SU-DHL-6 (cell line): ENCODE results near the gene SLC51A.

Experiments
- H2AFZ ChIP-seq: fragments of 200-600 bp; sonication (generic); 2 replicates; pipeline ENCODE4 v1.6.1; 2014; ENCODE audit warnings: low read depth, mild to moderate bottlenecking, moderate library complexity, mixed read lengths, antibody characterized with exemption, low read length; ENCODE audit not compliant: severe bottlenecking
- H3F3A ChIP-seq: fragments of 200-600 bp; shearing (Covaris generic); 2 replicates; pipeline ENCODE4 v1.6.0; 2016; ENCODE audit warnings: antibody characterized with exemption, mild to moderate bottlenecking; ENCODE audit not compliant: insufficient read depth
- H3K27ac ChIP-seq: fragments of 200-600 bp; sonication (generic); 2 replicates; pipeline ENCODE4 v1.5.1; 2016; ENCODE audit warnings: low read depth, mild to moderate bottlenecking, low read length, moderate library complexity, mixed read lengths
- H3K27me3 ChIP-seq: fragments of 200-600 bp; sonication (generic), shearing (Covaris generic); 2 replicates; pipeline ENCODE4 v1.6.0; 2014; ENCODE audit warnings: mild to moderate bottlenecking, low read length
- H3K36me3 ChIP-seq: fragments of 200-600 bp; sonication (generic); 2 replicates; pipeline ENCODE4 v1.6.1; 2014; ENCODE audit warnings: mild to moderate bottlenecking, low read length, mixed read lengths
- H3K4me2 ChIP-seq: fragments of 300-600, 200-600 bp; shearing (Covaris generic), sonication (generic); 2 replicates; pipeline ENCODE4 v1.6.0; 2014; ENCODE audit warnings: low read length, low read depth, mild to moderate bottlenecking; ENCODE audit not compliant: poor library complexity, severe bottlenecking
- H3K4me3 ChIP-seq: fragments of 200-600 bp; sonication (generic); 2 replicates; pipeline ENCODE4 v1.5.1; 2014; ENCODE audit warnings: antibody characterized with exemption, low read length, mild to moderate bottlenecking, mixed read lengths; ENCODE audit not compliant: insufficient read depth, poor library complexity, severe bottlenecking
- H3K79me2 ChIP-seq: fragments of 200-600 bp; sonication (generic); 2 replicates; pipeline ENCODE4 v1.6.1; 2014; ENCODE audit warnings: mild to moderate bottlenecking, low read length, moderate library complexity; ENCODE audit not compliant: insufficient read depth
- H3K9ac ChIP-seq: fragments of 200-600 bp; sonication (generic); 2 replicates; pipeline ENCODE4 v1.7.0; 2014; ENCODE audit warnings: mild to moderate bottlenecking, low read length
- H3K9me2 ChIP-seq: fragments of 200-600 bp; sonication (generic); replicated peaks from 2 replicates; pipeline ENCODE4 v1.6.1; 2014; ENCODE audit warnings: low read length; ENCODE audit not compliant: insufficient read depth
- H3K9me3 ChIP-seq: fragments of 200-600 bp; sonication (generic); 2 replicates; pipeline ENCODE4 v1.6.1; 2014; ENCODE audit warnings: low read length, mixed read lengths; ENCODE audit not compliant: insufficient read depth
- H4K20me1 ChIP-seq: fragments of 200-600 bp; sonication (generic); 2 replicates; pipeline ENCODE4 v1.6.1; 2014; ENCODE audit warnings: low read depth, mild to moderate bottlenecking, antibody characterized with exemption, low read length, moderate library complexity, mixed read lengths
- EZH2phosphoT487 ChIP-seq: fragments of 200-600 bp; sonication (generic), shearing (Covaris generic); conservative IDR thresholded peaks from 2 replicates; pipeline ENCODE4 v1.6.1; 2018; ENCODE audit warnings: mild to moderate bottlenecking, antibody characterized with exemption, low read length, moderate library complexity, mixed read lengths
- TF ChIP-seq, protein P1 (sequence below): fragments of 200-600 bp; sonication (generic); IDR thresholded peaks from one replicate; pipeline ENCODE4 v1.5.1; 2017; ENCODE audit warnings: antibody characterized with exemption, mild to moderate bottlenecking, low read length, moderate library complexity; ENCODE audit not compliant: insufficient read depth, poor library complexity, severe bottlenecking

Gene SLC51A

DNA sequence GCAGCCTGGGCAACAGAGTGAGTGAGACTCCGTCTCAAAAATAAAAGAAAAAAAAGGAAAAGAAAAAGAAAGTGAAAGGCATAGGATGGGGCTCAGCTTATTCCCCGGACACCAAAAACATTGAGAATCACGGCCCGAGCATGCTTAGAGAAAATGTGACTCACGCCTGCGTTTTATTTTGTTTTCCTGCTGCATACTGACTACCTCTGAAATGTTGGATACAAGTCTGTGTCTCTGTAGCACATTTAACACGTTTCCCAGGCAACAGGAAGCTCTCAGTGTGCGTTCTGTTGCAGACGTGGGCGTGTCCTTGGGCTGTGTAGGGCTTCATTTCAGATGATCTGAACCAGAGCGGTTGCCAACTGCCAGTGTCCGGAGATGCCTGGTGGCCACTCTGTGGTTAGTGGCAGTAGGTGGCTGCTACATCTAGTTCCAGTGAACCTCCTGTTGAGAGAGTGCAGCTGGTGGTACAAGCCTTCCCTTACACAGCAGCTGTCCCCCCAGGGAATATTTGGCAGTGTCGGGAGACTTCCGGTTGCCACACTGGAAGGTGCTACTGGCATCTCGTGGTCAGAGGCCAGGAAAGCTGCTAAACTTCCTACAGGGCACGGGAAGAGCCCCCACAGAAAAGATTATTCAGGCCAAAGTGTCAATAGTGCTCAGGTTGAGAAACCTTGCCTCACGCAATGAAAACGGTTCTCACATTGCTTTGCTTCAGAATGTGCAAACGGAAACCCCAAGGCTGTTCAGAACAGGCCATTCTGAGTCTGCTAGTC, 3.0 kb downstream of the SLC51A start:
- Histone ChIP-seq H3K4me2 (peak overlapping the region; percentile 37), H3K27ac (no peak overlapping the region)

DNA sequence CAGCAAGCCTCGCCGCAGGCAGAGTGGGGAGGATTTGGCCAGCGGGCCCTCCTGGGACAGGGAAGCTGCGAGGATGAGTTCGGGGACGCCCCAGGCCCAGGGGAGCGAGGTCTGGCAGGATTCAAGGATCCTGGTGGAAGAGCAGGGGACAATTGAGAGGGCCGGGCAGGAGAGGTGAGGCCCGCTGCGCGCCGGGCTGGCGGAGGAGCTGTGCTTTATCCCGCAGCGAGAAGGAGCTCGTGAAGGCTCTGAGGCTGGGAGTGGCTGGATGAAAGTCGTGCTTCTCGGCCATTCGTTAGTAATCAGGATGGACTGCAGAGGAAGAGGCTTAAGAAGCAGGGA, 3.6 kb downstream of the SLC51A start:
- no peaks in the 10 kb centered on the region for H3K27me3 ChIP-seq
- no peak overlapping the region for H3K27ac ChIP-seq
- TF ChIP-seq EZH2phosphoT487 = no peak
- TF ChIP-seq, protein P1, sequence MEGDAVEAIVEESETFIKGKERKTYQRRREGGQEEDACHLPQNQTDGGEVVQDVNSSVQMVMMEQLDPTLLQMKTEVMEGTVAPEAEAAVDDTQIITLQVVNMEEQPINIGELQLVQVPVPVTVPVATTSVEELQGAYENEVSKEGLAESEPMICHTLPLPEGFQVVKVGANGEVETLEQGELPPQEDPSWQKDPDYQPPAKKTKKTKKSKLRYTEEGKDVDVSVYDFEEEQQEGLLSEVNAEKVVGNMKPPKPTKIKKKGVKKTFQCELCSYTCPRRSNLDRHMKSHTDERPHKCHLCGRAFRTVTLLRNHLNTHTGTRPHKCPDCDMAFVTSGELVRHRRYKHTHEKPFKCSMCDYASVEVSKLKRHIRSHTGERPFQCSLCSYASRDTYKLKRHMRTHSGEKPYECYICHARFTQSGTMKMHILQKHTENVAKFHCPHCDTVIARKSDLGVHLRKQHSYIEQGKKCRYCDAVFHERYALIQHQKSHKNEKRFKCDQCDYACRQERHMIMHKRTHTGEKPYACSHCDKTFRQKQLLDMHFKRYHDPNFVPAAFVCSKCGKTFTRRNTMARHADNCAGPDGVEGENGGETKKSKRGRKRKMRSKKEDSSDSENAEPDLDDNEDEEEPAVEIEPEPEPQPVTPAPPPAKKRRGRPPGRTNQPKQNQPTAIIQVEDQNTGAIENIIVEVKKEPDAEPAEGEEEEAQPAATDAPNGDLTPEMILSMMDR = no peak
- no peaks in the 10 kb centered on the region for H4K20me1 ChIP-seq
- H3K4me2 ChIP-seq = no peak overlapping the region
- H3K79me2 ChIP-seq = no peaks in the 10 kb centered on the region
- H3K9me2 ChIP-seq = no peaks in the 10 kb centered on the region
- no peaks in the 10 kb centered on the region for H3K9me3 ChIP-seq
- no peaks in the 10 kb centered on the region for H3F3A ChIP-seq
- no peak overlapping the region for H2AFZ ChIP-seq
- H3K36me3 ChIP-seq = no peaks in the 10 kb centered on the region
- H3K9ac ChIP-seq = no peak overlapping the region
- H3K4me3 ChIP-seq = no peak overlapping the region

More for the DNA sequence above, 3.0 kb downstream of the SLC51A start:
- H3K79me2 ChIP-seq = no peaks in the 10 kb centered on the region
- no peaks in the 10 kb centered on the region for H3K9me3 ChIP-seq
- no peak overlapping the region for H3K9ac ChIP-seq
- H3K36me3 ChIP-seq = no peaks in the 10 kb centered on the region
- H4K20me1 ChIP-seq = no peaks in the 10 kb centered on the region
- H2AFZ ChIP-seq = peak overlapping the region; percentile 39
- H3K4me3 ChIP-seq = no peak overlapping the region
- no peaks in the 10 kb centered on the region for H3K27me3 ChIP-seq
- TF ChIP-seq, protein P1 = no peak
- no peak for TF ChIP-seq EZH2phosphoT487
- H3K9me2 ChIP-seq = no peaks in the 10 kb centered on the region
- H3F3A ChIP-seq = no peaks in the 10 kb centered on the region

DNA sequence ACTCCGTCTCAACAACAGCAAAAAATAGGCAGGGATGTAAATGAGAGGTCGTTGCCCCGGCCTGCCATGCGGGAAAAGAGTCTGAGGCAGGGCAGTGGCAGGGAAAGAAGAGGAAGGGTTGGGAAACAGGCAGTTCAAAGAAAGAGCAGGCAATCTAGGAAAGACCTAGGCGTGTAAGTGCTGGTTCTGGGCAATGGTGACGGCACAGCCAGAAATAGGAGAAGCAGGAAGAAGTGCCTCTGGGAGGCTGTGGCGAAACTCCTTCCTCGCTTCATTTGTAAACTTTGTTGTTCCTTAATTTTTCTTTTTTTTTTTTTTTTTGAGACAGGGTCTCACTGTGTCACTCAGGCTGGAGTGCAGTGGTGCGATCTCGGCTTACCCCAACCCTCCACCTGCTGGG, 4.3 kb downstream of the SLC51A start:
- no peaks in the 10 kb centered on the region for H3K36me3 ChIP-seq
- no peaks in the 10 kb centered on the region for H3F3A ChIP-seq
- no peaks in the 10 kb centered on the region for H3K27me3 ChIP-seq
- no peak overlapping the region for H3K4me2 ChIP-seq
- H3K27ac ChIP-seq = no peak overlapping the region
- no peak overlapping the region for H3K9ac ChIP-seq
- no peaks in the 10 kb centered on the region for H3K79me2 ChIP-seq
- no peak overlapping the region for H2AFZ ChIP-seq
- no peak overlapping the region for H3K4me3 ChIP-seq
- no peak for TF ChIP-seq EZH2phosphoT487
- TF ChIP-seq, protein P1 = no peak
- no peaks in the 10 kb centered on the region for H4K20me1 ChIP-seq
- no peaks in the 10 kb centered on the region for H3K9me2 ChIP-seq
- no peaks in the 10 kb centered on the region for H3K9me3 ChIP-seq
